HG02678 (cell line): ENCODE measurements around the gene COPS3.

Experiments
- ATAC-seq: cut with Tn5 transposase; IDR thresholded peaks from one replicate; pipeline ENCODE4 v1.9.1; 2021; ENCODE audit warnings: mild to moderate bottlenecking, moderate library complexity; ENCODE audit not compliant: unreplicated experiment

The COPS3 gene

GRCh38 chr17:17252149-17252661 lies 28.8 kb downstream of the COPS3 start:
- ATAC-seq: no peak

GRCh38 chr17:17246879-17247278 lies 34.2 kb downstream of the COPS3 start:
- ATAC-seq: no peak

- no peak for ATAC-seq
Observed at GRCh38 chr17:17243163-17243562, 37.9 kb downstream of the COPS3 start.

- ATAC-seq: no peak
Observed at GRCh38 chr17:17242246-17242645, 38.8 kb downstream of the COPS3 start.

GRCh38 chr17:17241656-17242055 lies 39.4 kb downstream of the COPS3 start:
- ATAC-seq: no peak

DNA sequence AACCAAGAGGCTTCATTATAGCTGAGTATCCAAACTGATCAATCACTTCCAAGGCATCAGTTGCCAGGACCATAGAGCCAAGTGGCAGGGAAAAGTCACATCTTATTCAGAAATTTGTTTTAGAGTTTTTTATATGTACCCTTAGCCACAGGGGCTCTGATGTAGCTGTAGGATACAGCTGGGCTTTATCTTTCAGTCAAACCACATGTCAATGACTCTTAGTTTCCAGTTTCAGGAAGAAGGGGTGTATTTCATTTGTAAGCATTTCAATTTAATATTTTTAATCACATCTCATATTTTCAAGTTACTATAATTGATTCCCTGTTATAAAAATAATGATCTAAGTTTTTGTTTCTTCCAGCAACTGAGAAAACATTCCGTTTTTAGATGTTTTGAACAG lies 41.2 kb downstream of the COPS3 start:
- ATAC-seq: no peak

GRCh38 chr17:17237026-17237799 lies 43.8 kb downstream of the COPS3 start, which contains the start of gene FLCN:
Gene FLCN, minus strand, starts transcription at chr17:17237168. Its CDS starts 9,031 bp downstream, at chr17:17228137.
- ATAC-seq: peak; percentile 89

- ATAC-seq: no peak
Observed at GRCh38 chr17:17236295-17237025, 44.6 kb downstream of the COPS3 start.

- ATAC-seq: no peak
Observed at GRCh38 chr17:17235212-17236174, 45.6 kb downstream of the COPS3 start.

GRCh38 chr17:17232303-17232621 lies 48.8 kb downstream of the COPS3 start:
- no peak for ATAC-seq

DNA sequence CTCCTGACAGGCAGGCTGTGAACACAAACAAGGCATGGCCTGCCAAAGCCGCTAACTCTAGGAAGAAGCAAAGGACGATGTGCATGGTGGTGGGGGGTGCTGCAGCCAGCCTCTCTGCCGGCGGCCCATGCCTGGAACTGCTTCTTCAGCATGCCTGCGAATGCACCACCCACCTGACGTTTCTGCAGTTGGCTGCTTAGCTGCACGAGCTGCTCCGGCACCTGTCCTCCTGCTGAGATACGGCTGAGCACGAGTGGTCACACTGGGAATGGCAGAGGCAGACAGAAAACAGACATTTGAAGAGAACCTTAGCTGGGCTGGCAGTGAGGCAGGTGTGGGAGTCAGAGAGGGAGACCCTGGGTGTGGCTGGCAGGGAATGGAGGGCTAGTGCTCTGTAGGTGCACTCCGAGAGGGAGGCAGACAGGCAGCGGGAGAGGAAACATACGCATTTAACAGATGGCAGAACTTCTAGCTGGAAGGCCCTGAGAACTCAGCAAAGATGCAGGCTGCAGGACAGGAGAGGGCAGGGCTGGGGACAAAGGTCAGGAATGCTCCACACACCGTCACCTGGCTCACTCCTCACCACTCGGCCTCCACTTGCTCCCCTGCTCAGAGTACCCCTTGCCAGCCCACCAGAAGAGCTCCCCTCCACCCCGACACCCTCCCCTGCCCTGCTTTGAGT lies 49.3 kb downstream of the COPS3 start:
- no peak for ATAC-seq

DNA sequence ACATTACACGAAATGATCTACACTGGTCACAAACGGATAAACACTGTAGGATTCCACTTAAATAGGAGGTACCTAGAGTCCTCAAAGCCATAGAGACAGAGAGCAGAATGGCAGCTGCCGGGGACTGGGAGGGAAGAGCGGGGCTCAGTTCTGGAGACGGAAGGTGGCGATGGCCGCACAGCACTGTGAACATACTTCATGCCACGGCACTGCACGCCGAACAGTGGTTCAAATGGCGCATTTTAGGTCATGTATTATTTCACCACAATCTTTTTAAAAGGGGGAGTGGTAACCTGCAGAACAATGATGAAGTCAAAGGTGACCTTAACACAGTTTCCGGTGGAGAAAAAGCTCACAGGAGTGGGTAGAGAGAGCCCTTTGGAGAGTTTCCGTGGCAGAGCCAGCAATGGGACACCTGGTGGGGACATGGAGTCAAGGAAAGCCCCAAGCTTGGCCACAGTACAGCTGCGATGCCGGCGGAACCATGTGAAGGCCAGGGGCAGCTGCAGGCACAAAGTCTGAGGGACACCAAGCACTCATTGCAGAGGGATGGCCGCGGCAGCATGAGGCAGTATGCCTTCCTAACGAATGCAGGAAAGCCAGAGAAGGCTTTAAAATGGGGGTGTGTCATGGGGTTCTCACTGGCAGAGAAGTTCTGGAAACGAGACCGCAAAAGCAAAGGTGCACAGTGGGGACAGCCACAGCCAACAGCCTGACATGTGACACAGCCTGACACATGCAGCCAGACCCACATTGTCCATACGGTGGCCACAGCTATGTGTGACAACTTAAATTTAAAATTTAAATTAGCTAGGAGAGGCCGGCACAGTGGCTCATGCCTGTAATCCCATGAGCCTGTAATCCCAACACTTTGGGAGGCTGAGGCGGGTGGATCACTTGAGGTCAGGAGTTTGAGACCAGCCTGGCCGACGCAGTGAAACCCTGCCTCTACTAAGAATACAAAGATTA lies 51.3 kb downstream of the COPS3 start:
- ATAC-seq: no peak

DNA sequence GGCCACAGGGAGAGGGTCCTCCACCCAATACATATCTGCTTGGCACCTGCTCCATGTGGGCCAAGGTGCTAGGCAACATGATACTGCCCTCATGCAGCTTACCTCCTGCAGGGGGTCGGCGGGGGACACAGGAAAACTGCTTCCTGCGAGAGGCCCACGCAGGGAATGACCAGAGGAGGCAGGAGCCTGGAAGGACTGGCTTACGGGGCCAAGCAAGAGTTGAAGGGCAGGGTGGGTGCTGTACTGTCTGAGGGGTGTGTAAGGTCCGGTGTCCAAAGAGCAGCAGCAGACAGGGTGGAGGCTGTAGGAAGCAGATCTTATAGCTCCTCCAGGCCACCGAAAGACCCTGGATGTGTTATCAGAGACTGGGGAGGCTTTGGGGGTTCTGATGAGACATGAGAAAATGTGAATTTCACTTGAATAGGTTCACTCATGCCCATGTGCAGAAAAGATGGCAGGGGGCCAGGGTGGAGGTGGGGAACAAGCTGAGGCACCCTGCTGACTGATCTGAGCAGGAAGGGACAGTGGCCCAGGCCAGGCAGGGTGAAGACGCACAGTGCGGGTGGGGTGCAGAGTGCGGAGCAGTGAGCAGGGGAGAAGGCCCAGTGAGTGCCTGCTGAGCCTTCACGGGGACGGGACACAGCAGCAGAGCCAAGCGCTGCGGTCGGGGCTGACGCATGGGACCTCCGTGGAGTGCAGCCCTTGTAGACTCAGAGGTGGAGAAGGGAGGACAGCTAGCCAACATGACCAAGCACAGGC lies 52.3 kb downstream of the COPS3 start:
- ATAC-seq: no peak

- no peak for ATAC-seq
Observed at GRCh38 chr17:17227608-17228520, 53.2 kb downstream of the COPS3 start.

DNA sequence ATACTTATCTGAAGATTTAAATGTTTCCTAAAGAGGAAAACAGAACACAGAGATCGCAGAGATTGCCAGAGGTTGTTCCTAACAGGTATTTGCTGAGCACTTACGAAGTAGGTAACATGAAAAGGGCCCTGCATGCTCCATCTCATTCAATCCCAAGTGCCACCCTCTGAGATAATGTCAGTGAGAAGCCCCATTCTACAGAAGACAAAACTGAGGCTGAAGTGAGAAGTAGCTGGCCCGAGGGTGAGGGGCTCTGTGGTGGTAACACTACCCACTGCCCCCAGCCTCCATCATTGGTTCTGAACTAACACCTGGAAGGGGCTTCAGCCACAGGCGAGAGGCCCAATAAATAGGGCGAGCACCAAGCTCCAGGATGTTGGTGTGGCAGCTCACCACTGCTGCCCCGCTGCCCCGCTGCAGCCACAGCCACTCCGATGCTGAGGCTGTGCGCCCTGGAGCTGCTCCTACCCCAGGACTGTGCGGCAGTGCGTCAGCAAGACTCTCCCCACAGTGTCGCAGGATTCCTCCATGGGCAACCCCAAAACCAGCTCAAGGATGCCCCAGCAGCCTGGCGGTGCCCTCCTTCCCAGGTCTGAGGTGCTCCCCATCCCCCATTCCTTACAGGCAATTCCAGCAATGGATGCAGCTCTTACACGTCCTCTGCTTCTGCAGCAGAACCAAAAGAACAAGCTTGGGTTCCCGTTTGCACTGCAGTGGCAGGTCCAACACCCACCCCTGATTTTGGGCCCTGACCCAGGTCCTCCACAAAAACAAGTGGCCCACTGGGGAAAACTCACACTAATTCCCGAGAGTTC lies 54.4 kb downstream of the COPS3 start:
- no peak for ATAC-seq

DNA sequence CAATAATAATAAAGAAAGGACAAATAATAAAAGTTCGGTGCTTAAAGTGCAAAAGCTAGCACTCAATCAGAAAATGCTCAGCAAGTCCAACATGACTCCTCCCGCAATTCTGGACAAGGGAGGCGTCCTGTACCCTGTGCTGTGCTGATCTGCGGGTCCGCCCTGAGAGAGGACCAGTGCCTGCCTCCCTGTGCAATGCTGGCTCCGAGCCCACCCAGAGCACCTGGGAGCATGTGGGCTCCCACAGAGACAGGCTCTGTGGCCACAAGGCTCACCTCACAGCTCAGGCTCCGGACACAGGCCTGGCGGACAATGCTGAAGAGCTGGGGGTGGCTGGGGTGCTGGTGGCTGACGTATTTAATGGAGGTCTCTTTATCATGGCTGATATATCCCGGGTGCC lies 55.1 kb downstream of the COPS3 start:
- no peak for ATAC-seq

- no peak for ATAC-seq
Observed at GRCh38 chr17:17224137-17224536, 56.9 kb downstream of the COPS3 start.
